IMR-90 (cell line): ENCODE data around the gene NDUFAF2. TPM values are rescaled to one million over a fixed set of nuclear protein-coding genes. Genes with fewer than 3 reads are reported as not detected.

Source experiments
- ATAC-seq: fragments of 200-7000 bp; cut with Tn5 transposase; 2 replicates; pipeline ENCODE4 v1.9.1; 2020; ENCODE audit warnings: low read depth, mild to moderate bottlenecking, moderate library complexity
- BruUV-seq: library from RNA; stranded (reverse); fragments of 400-500 nt; replicated peaks from 2 replicates; lab custom pipeline; 2021; lab: Mats Ljungman, UMichigan
- CTCF ChIA-PET: fragments of 300-600 bp; formaldehyde crosslinking; extraction: SDS; loops from one replicate; lab custom pipeline; 2021; ENCODE audit warnings: antibody characterized with exemption; lab: Yijun Ruan, JAX
- POLR2A ChIA-PET: fragments of 300-600 bp; sonication (Branson Sonifier 250); formaldehyde crosslinking; loops from one replicate; lab custom pipeline; 2022; ENCODE audit warnings: antibody characterized with exemption; ENCODE audit not compliant: unreplicated experiment; lab: Charles Lee
- DNase-seq: peaks from one replicate; pipeline ENCODE4 v3.0.0; 2013
- H2AFZ ChIP-seq: replicated peaks from 2 replicates; pipeline ENCODE3; 2013; ENCODE audit warnings: low read length, mild to moderate bottlenecking; ENCODE audit not compliant: poor library complexity
- H2AK5ac ChIP-seq: 2 replicates; pipeline ENCODE4 v1.6.1; 2013; ENCODE audit warnings: low read depth, low read length, inconsistent platforms
- H2AK9ac ChIP-seq: replicated peaks from 2 replicates; pipeline ENCODE3; 2013; ENCODE audit warnings: mild to moderate bottlenecking, low read depth, low read length, moderate library complexity; ENCODE audit not compliant: poor library complexity
- H2BK120ac ChIP-seq: 2 replicates; pipeline ENCODE4 v1.6.1; 2013; ENCODE audit warnings: low read depth, low read length, inconsistent platforms
- H2BK15ac ChIP-seq: 3 replicates; pipeline ENCODE4 v1.6.1; 2013; ENCODE audit warnings: low read depth, low read length, inconsistent platforms
- H2BK20ac ChIP-seq: 2 replicates; pipeline ENCODE4 v1.6.1; 2013; ENCODE audit warnings: low read depth, mild to moderate bottlenecking, inconsistent platforms, low read length, moderate library complexity
- H2BK5ac ChIP-seq: 2 replicates; pipeline ENCODE4 v1.6.1; 2013; ENCODE audit warnings: mild to moderate bottlenecking, low read depth, low read length, inconsistent platforms; ENCODE audit not compliant: poor library complexity, severe bottlenecking
- H3K14ac ChIP-seq: replicated peaks from 2 replicates; pipeline ENCODE4 v1.6.1; 2013; ENCODE audit warnings: low read depth, low read length, inconsistent platforms
- H3K18ac ChIP-seq: 2 replicates; pipeline ENCODE4 v1.6.1; 2013; ENCODE audit warnings: low read depth, low read length, control low read depth
- H3K23ac ChIP-seq: 2 replicates; pipeline ENCODE4 v1.6.1; 2013; ENCODE audit warnings: low read depth, low read length, inconsistent platforms
- H3K27ac ChIP-seq: 2 replicates; pipeline ENCODE4 v1.5.1; 2013; ENCODE audit warnings: mild to moderate bottlenecking, control low read depth, low read length; ENCODE audit not compliant: insufficient read depth
- H3K27me3 ChIP-seq: 2 replicates; pipeline ENCODE4 v1.6.1; 2013; ENCODE audit warnings: low read length; ENCODE audit not compliant: control insufficient read depth, insufficient read depth
- H3K36me3 ChIP-seq: 2 replicates; pipeline ENCODE4 v1.6.1; 2013; ENCODE audit warnings: low read length, mixed read lengths; ENCODE audit not compliant: control insufficient read depth, insufficient read depth
- H3K4ac ChIP-seq: 2 replicates; pipeline ENCODE4 v1.6.1; 2013; ENCODE audit warnings: low read depth, low read length, inconsistent platforms
- H3K4me1 ChIP-seq: 2 replicates; pipeline ENCODE4 v1.6.1; 2013; ENCODE audit warnings: low read length, mixed read lengths; ENCODE audit not compliant: control insufficient read depth, insufficient read depth
- H3K4me2 ChIP-seq: 2 replicates; pipeline ENCODE4 v1.6.1; 2013; ENCODE audit warnings: low read depth, mild to moderate bottlenecking, control low read depth, low read length, moderate library complexity
- H3K4me3 ChIP-seq: 2 replicates; pipeline ENCODE4 v1.5.1; 2013; ENCODE audit warnings: low read depth, mild to moderate bottlenecking, control low read depth, low read length, moderate library complexity; ENCODE audit not compliant: insufficient read depth
- H3K56ac ChIP-seq: 2 replicates; pipeline ENCODE4 v1.6.1; 2013; ENCODE audit warnings: low read length, inconsistent platforms; ENCODE audit not compliant: insufficient read depth; ENCODE audit errors: extremely low read depth
- H3K79me1 ChIP-seq, 2 experiments: 2 replicates each; pipeline ENCODE4 v1.6.1; 2013; ENCODE audit warnings: low read length in 2 of 2, inconsistent platforms in 1 of 2, low read depth in 1 of 2
- H3K9ac ChIP-seq: 2 replicates; pipeline ENCODE4 v1.6.1; 2013; ENCODE audit warnings: low read depth, low read length, control low read depth
- H3K9me1 ChIP-seq: 2 replicates; pipeline ENCODE4 v1.6.1; 2013; ENCODE audit warnings: low read length, inconsistent platforms; ENCODE audit not compliant: insufficient read depth
- H3K9me3 ChIP-seq: 2 replicates; pipeline ENCODE4 v1.6.1; 2013; ENCODE audit warnings: low read length; ENCODE audit not compliant: control insufficient read depth, insufficient read depth
- H4K20me1 ChIP-seq: 2 replicates; pipeline ENCODE4 v1.6.1; 2013; ENCODE audit warnings: low read length, inconsistent platforms; ENCODE audit not compliant: insufficient read depth
- H4K5ac ChIP-seq: 2 replicates; pipeline ENCODE4 v1.6.1; 2013; ENCODE audit warnings: mild to moderate bottlenecking, low read depth, low read length, control low read depth
- H4K8ac ChIP-seq, 2 experiments: 2 replicates each; pipeline ENCODE4 v1.6.1; 2013; ENCODE audit warnings: low read depth in 2 of 2, low read length in 2 of 2, control low read depth in 1 of 2, inconsistent platforms in 1 of 2
- H4K91ac ChIP-seq: 2 replicates; pipeline ENCODE4 v1.6.1; 2013; ENCODE audit warnings: low read depth, low read length, inconsistent platforms; ENCODE audit not compliant: insufficient read depth
- MAFK ChIP-seq: IDR thresholded peaks from 2 replicates; pipeline ENCODE4 v1.6.1; 2012; ENCODE audit warnings: low read depth, low read length, improper control_type of control experiment
- MXI1 ChIP-seq: IDR thresholded peaks from 2 replicates; pipeline ENCODE4 v1.6.1; 2012; ENCODE audit warnings: low read depth, mild to moderate bottlenecking, low read length, moderate library complexity, borderline replicate concordance
- RAD21 ChIP-seq: IDR thresholded peaks from 2 replicates; pipeline ENCODE4 v1.6.1; 2012; ENCODE audit warnings: low read length, improper control_type of control experiment
- SMC3 ChIP-seq: fragments of 150-350 bp; IDR thresholded peaks from 2 replicates; pipeline ENCODE4 v1.6.1; 2016; ENCODE audit warnings: low read depth, mild to moderate bottlenecking, antibody characterized with exemption, low read length, moderate library complexity
- WGBS, 2 experiments: methylation state at CpG; one replicate each; pipeline versions ENCODE4 v1.1.5 to v1.1.7; 2013; ENCODE audit warnings: missing lambda C conversion rate in 2 of 2; ENCODE audit not compliant: insufficient read length in 1 of 2; ENCODE audit errors: extremely low coverage in 2 of 2; 5-methylcytosine and 5-hydroxymethylcytosine counted together
- dilution Hi-C: fragments of 300-500 bp; cut with HindIII; formaldehyde crosslinking; loops from one replicate; pipeline ENCODE4 v1.14.3; 2018; ENCODE audit warnings: low sequenced_read_pairs; ENCODE audit not compliant: unreplicated experiment
- in situ Hi-C: fragments of 300-500 bp; cut with MboI; formaldehyde crosslinking; loops from 3 replicates; pipeline ENCODE4 v1.14.3; 2019; ENCODE audit warnings: low sequenced_read_pairs, inconsistent platforms, mixed read lengths
- intact Hi-C: fragments of 100-400 bp; cut with micrococcal nuclease; formaldehyde crosslinking; loops from 2 replicates; pipeline ENCODE4 v1.10.0; 2022
- polyA plus RNA-seq, 3 experiments: library from polyadenylated mRNA; depleted of rRNA; stranded (reverse); fragments of >200 nt; gene quantifications; 2 replicates each; pipeline ENCODE4 v1.2.3, GENCODE V29; 2012; ENCODE audit warnings: low replicate concordance in 1 of 3
- total RNA-seq: library from RNA; depleted of rRNA; stranded (reverse); fragments of >200 nt; gene quantifications from 2 replicates; pipeline ENCODE4 v1.2.3, GENCODE V29; 2012

NDUFAF2 gene
- total and polyA plus RNA-seq, 2 of the 4 experiments (the other 2 are of a cell fraction) = 11.8 to 24.7 TPM

DNA sequence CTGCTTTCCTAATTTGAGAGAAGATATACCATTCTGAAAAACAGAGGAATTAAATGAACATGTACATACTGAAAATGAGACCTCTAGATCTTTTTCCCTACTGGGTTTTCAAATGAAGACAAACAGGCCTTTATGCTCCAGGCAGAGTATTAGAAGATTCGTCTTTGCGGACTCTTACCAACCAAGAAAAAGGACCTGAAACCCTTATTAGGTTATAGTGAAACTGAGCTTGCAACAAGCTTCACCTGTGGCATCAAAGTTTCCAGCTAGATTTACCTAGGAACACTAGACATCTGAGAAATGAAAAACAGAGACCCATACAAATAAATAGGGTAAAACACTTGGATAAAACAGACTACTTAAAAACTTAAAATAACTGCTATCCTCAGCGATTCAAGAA, 171.0 kb downstream of the NDUFAF2 start:
- Histone ChIP-seq H2AK5ac (no peak overlapping the region), H3K9me1 (no peaks in the 10 kb centered on the region), H3K79me1 (peaks cover 0 to 5% of the 10 kb centered on the region in 2 experiments; a peak in 2 of 4 replicates), H3K23ac (no peak overlapping the region), H3K14ac (no peak overlapping the region), H3K4me3 (no peak overlapping the region), H3K4me1 (no peaks in the 10 kb centered on the region), H3K36me3 (no peaks in the 10 kb centered on the region), H2AFZ (no peak overlapping the region), H2AK9ac (no peak overlapping the region), H3K4me2 (no peak overlapping the region), H2BK5ac (no peak overlapping the region), H3K4ac (no peak overlapping the region), H3K27me3 (no peaks in the 10 kb centered on the region), H4K5ac (no peak overlapping the region), H4K91ac (no peak overlapping the region), H2BK15ac (no peak overlapping the region), H3K18ac (no peak overlapping the region), H3K9ac (no peak overlapping the region), H3K9me3 (no peaks in the 10 kb centered on the region), H3K27ac (no peak overlapping the region), H2BK20ac (no peak overlapping the region), H2BK120ac (no peak overlapping the region), H3K56ac (no peak overlapping the region), H4K8ac (no peak overlapping the region), H4K20me1 (no peaks in the 10 kb centered on the region; the same call in 1 of the 2 replicates)
- ATAC-seq (no peak), DNase-seq (no peak)
- ChIA-PET CTCF (no interaction called here), POLR2A (no interaction called here)
- no TSS peak for BruUV-seq
- TF ChIP-seq RAD21 (no peak), MAFK (peak; percentile 16; the same call in 1 of the 2 replicates), SMC3 (no peak), MXI1 (no peak)
- intact Hi-C loops = no loop called here
- dilution Hi-C loops = no loop called here
- WGBS, 2 experiments = no CpG with 5 or more reads among the region's 3 CpGs
- in situ Hi-C loops = no loop called here
